Psoas muscle (tissue), 8 donors: ENCODE measurements around the gene SLC17A8. TPM values are rescaled to one million over a fixed set of nuclear protein-coding genes. Genes with fewer than 3 reads are reported as not detected.

Experiments used
- ATAC-seq, 4 donors: fragments of 200-7000 bp; cut with Tn5 transposase; one replicate each; pipeline ENCODE4 v1.9.1; 2020; ENCODE audit warnings: moderate library complexity in 3 of 4, mild to moderate bottlenecking in 2 of 4
- DNase-seq, 2 donors: peaks; one replicate each; pipeline ENCODE4 v3.0.0-alpha.2; 2020
- H3K27ac ChIP-seq: fragments of 200-600 bp; one replicate; pipeline ENCODE4 v1.8.0; 2022
- H3K27me3 ChIP-seq, 3 donors: fragments of 200-600 bp in 1 of 3; one replicate each; pipeline versions ENCODE4 v1.6.1 to v1.8.0; 2013 to 2022; ENCODE audit warnings: low read length in 2 of 3, mild to moderate bottlenecking in 2 of 3, moderate library complexity in 1 of 3; ENCODE audit not compliant: insufficient read depth in 3 of 3
- H3K36me3 ChIP-seq, 2 donors: fragments of 200-600 bp in 1 of 2; one replicate each; pipeline versions ENCODE4 v1.6.1 to v1.8.0; 2013 to 2022; ENCODE audit warnings: low read depth in 1 of 2, mild to moderate bottlenecking in 1 of 2, moderate library complexity in 1 of 2; ENCODE audit not compliant: insufficient read depth in 1 of 2
- H3K4me1 ChIP-seq: fragments of 200-600 bp; one replicate; pipeline ENCODE4 v1.8.0; 2022
- H3K4me3 ChIP-seq: fragments of 200-600 bp; one replicate; pipeline ENCODE4 v1.8.0; 2022; ENCODE audit warnings: mild to moderate bottlenecking
- H3K9me3 ChIP-seq: fragments of 200-600 bp; one replicate; pipeline ENCODE4 v1.8.0; 2022
- WGBS, 3 donors: extraction: QIAGEN DNeasy Blood & Tissue Kit; methylation state at CpG; one replicate each; pipeline versions ENCODE4 v1.1.6 to v1.1.7; 2013; 5-methylcytosine and 5-hydroxymethylcytosine counted together
- intact Hi-C, 2 donors: fragments of 100-400 bp; cut with DNase I; formaldehyde crosslinking; loops; one replicate each; pipeline versions ENCODE4 v1.11.0 to v1.14.2; 2022
- polyA plus RNA-seq, 3 donors: library from polyadenylated mRNA; stranded (reverse); fragments of 200-250 nt; gene quantifications; one replicate each; pipeline ENCODE4 v1.2.3, GENCODE V29; 2013
- total RNA-seq, 4 donors: library from RNA; stranded (reverse); fragmentation: NEBNext Ultra II Directional in 2 of 4; extraction: Animal tissue kit (Norgen Biotek cat#: 25700) in 2 of 4; gene quantifications; one replicate each; pipeline versions ENCODE4 v1.2.1 to v1.2.4, GENCODE V29; 2021 to 2023
- TF ChIP-seq, protein P1 (sequence below): fragments of 200-600 bp; IDR thresholded peaks from one replicate; pipeline ENCODE4 v1.8.0; 2022; ENCODE audit warnings: antibody characterized with exemption
- donor health status: healthy with polysubstance abuse.
- donor health status: DM: no; HTN: no; CAD: no; lungs with moderate emphysema.
- donor health status: Bipolar disorder and iron deficiency.
- donor health status: healthy.
- donor health status: DM: yes; HTN: yes; CAD: no.
- donor health status: DM: no; HTN: no; CAD: no.
- donor health status: DM: no; HTN: no; CAD: no.
- donor health status: DM: yes; HTN: yes; CAD: no.

SLC17A8 gene
- total and polyA plus RNA-seq, 7 donors: 0.08 TPM; not detected in 6

DNA sequence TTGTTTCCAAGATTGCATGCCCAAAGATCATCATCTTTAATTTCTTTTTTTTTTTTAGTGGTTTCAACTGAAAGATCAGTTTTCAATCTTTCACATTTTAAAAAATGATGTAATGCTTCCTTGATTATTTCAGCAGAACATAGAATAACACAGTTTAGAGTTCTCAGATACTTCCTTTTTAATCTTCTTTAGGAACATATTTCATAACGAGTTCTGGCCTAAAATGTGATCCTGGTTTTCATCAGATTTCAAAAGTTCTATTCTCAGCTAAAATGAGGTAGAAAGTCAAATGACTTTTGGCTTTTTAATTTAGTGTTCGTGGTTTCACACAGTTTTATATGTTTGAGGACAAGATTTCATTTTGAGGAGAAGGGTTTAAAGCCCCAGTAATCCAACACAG is 76.8 kb downstream of the SLC17A8 start:
- Histone ChIP-seq H3K27me3 (no peaks in the 10 kb centered on the region), H3K27ac (no peak overlapping the region), H3K36me3 (no peaks in the 10 kb centered on the region), H3K4me1 (no peaks in the 10 kb centered on the region), H3K9me3 (no peaks in the 10 kb centered on the region), H3K4me3 (no peak overlapping the region)
- ATAC-seq: no peak
- 35 to 44% (median 43%) methylated on average over 2 of the region's 2 CpGs for WGBS, 3 donors
- TF ChIP-seq, protein P1, sequence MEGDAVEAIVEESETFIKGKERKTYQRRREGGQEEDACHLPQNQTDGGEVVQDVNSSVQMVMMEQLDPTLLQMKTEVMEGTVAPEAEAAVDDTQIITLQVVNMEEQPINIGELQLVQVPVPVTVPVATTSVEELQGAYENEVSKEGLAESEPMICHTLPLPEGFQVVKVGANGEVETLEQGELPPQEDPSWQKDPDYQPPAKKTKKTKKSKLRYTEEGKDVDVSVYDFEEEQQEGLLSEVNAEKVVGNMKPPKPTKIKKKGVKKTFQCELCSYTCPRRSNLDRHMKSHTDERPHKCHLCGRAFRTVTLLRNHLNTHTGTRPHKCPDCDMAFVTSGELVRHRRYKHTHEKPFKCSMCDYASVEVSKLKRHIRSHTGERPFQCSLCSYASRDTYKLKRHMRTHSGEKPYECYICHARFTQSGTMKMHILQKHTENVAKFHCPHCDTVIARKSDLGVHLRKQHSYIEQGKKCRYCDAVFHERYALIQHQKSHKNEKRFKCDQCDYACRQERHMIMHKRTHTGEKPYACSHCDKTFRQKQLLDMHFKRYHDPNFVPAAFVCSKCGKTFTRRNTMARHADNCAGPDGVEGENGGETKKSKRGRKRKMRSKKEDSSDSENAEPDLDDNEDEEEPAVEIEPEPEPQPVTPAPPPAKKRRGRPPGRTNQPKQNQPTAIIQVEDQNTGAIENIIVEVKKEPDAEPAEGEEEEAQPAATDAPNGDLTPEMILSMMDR: no peak
- intact Hi-C loops: no loop called here
- DNase-seq: no peak

GRCh38 chr12:100434177-100434576 is 77.3 kb downstream of the SLC17A8 start:
- Histone ChIP-seq H3K27me3 (no peaks in the 10 kb centered on the region), H3K27ac (no peak overlapping the region), H3K4me3 (no peak overlapping the region), H3K36me3 (no peaks in the 10 kb centered on the region), H3K4me1 (no peaks in the 10 kb centered on the region), H3K9me3 (no peaks in the 10 kb centered on the region)
- TF ChIP-seq, protein P1: no peak
- ATAC-seq (no peak), DNase-seq (no peak)
- intact Hi-C loops: no loop called here

- Histone ChIP-seq H3K36me3 (no peaks in the 10 kb centered on the region), H3K9me3 (no peaks in the 10 kb centered on the region), H3K27me3 (no peaks in the 10 kb centered on the region), H3K4me3 (no peak overlapping the region), H3K4me1 (no peaks in the 10 kb centered on the region), H3K27ac (no peak overlapping the region)
- intact Hi-C loops: no loop called here
- 47 to 53% (median 52%) methylated on average over 2 of the region's 2 CpGs for WGBS, 3 donors
- no peak for DNase-seq
- TF ChIP-seq, protein P1: no peak
- no peak for ATAC-seq
These were observed 79.1 kb downstream of the SLC17A8 start for GRCh38 chr12:100435957-100436356.

GRCh38 chr12:100437038-100437841 is 80.4 kb downstream of the SLC17A8 start:
- WGBS, 3 donors: 50 to 63% (median 51%) methylated on average over 6 of the region's 6 CpGs
- no peaks in the 10 kb centered on the region for H3K27me3 ChIP-seq
- no peak overlapping the region for H3K27ac ChIP-seq
- no peak for ATAC-seq
- no peaks in the 10 kb centered on the region for H3K4me1 ChIP-seq
- H3K9me3 ChIP-seq: no peaks in the 10 kb centered on the region
- TF ChIP-seq, protein P1: no peak
- DNase-seq: no peak
- H3K36me3 ChIP-seq: no peaks in the 10 kb centered on the region
- no peak overlapping the region for H3K4me3 ChIP-seq
- intact Hi-C loops: no loop called here

GRCh38 chr12:100439797-100440196 is 82.9 kb downstream of the SLC17A8 start:
- no peaks in the 10 kb centered on the region for H3K4me1 ChIP-seq
- WGBS, 3 donors: 76 to 82% (median 77%) methylated on average over 2 of the region's 2 CpGs
- TF ChIP-seq, protein P1: no peak
- DNase-seq (no peak), ATAC-seq (no peak)
- H3K27me3 ChIP-seq: no peaks in the 10 kb centered on the region
- no peaks in the 10 kb centered on the region for H3K9me3 ChIP-seq
- H3K36me3 ChIP-seq: no peaks in the 10 kb centered on the region
- H3K4me3 ChIP-seq: no peak overlapping the region
- H3K27ac ChIP-seq: no peak overlapping the region
- intact Hi-C loops: no loop called here
